HG03378 (cell line): ENCODE measurements around the gene CRHBP.

Experiments used
- ATAC-seq: cut with Tn5 transposase; IDR thresholded peaks from one replicate; pipeline ENCODE4 v1.9.1; 2021; ENCODE audit warnings: mild to moderate bottlenecking, moderate library complexity; ENCODE audit not compliant: unreplicated experiment

Gene CRHBP

GRCh38 chr5:77012601-77013000, 59.8 kb downstream of the CRHBP start:
- no peak for ATAC-seq

GRCh38 chr5:77015938-77016569, 63.2 kb downstream of the CRHBP start:
- ATAC-seq = no peak

GRCh38 chr5:77016962-77017361, 64.1 kb downstream of the CRHBP start:
- ATAC-seq = no peak

- ATAC-seq = no peak
These were observed 64.8 kb downstream of the CRHBP start for GRCh38 chr5:77017668-77018067.
